Activated naive CD4-positive, alpha-beta T cell (primary cell): ENCODE measurements around the gene ZNF777.
"Not testable (repeated sequence)": the region's sequence is repeated elsewhere in the genome, so short reads cannot be mapped to it uniquely, and the experiment has no call there.

Source experiments
- DNase-seq, 4 experiments: peaks; one replicate each; lab custom pipeline; 2025; lab: John Stamatoyannopoulos, UW

ZNF777 gene

GRCh38 chr7:149414171-149414570 lies 46.7 kb downstream of the ZNF777 start:
- no peak for DNase-seq

GRCh38 chr7:149413083-149413482 lies 47.8 kb downstream of the ZNF777 start:
- DNase-seq: not testable (repeated sequence)

GRCh38 chr7:149409895-149410294 lies 51.0 kb downstream of the ZNF777 start:
- no peak for DNase-seq

GRCh38 chr7:149404825-149405224 lies 56.0 kb downstream of the ZNF777 start:
- DNase-seq: no peak

- DNase-seq: no peak
These were observed 56.5 kb downstream of the ZNF777 start for GRCh38 chr7:149404396-149404795.

- no peak for DNase-seq
These were observed 62.6 kb downstream of the ZNF777 start for GRCh38 chr7:149398195-149398820.

GRCh38 chr7:149397470-149398043 lies 63.3 kb downstream of the ZNF777 start:
- no peak for DNase-seq

- not testable (repeated sequence) for DNase-seq
These were observed 72.1 kb downstream of the ZNF777 start for GRCh38 chr7:149388550-149389335.

GRCh38 chr7:149386514-149386913 lies 74.3 kb downstream of the ZNF777 start:
- DNase-seq: not testable (repeated sequence)

GRCh38 chr7:149385195-149385950 lies 75.5 kb downstream of the ZNF777 start:
- no peak for DNase-seq
